ENCODE results near the gene CNGA3.

DNA sequence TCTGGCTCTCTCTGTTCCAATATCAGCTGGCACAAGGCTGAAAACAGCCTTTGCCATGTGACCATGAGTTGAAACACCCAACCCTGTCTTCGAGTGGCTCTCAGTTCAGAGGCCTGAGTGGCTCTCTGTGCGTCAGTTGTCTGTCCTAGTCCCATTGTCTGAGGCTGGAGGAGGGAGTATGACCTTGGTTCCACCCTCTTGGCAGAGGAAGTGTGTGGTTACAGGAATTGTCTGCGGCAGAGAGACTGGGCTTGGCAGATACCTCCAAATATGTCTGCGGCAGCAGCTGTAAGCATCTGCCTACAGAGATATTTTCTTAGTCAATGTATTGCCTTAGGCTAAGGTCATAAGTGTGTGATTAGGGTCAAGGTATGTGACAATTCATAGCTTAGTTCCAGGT is 32.6 kb downstream of the CNGA3 start:
- TF ChIP-seq, protein P1, sequence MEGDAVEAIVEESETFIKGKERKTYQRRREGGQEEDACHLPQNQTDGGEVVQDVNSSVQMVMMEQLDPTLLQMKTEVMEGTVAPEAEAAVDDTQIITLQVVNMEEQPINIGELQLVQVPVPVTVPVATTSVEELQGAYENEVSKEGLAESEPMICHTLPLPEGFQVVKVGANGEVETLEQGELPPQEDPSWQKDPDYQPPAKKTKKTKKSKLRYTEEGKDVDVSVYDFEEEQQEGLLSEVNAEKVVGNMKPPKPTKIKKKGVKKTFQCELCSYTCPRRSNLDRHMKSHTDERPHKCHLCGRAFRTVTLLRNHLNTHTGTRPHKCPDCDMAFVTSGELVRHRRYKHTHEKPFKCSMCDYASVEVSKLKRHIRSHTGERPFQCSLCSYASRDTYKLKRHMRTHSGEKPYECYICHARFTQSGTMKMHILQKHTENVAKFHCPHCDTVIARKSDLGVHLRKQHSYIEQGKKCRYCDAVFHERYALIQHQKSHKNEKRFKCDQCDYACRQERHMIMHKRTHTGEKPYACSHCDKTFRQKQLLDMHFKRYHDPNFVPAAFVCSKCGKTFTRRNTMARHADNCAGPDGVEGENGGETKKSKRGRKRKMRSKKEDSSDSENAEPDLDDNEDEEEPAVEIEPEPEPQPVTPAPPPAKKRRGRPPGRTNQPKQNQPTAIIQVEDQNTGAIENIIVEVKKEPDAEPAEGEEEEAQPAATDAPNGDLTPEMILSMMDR (IDR thresholded peaks at IDR 0.05; ENCODE audit: low read length): no peak
- TF ChIP-seq EZH2 (IDR thresholded peaks at IDR 0.05; ENCODE audit: borderline replicate concordance, low read length): no peak

All from OCI-LY1 (cell line).